ENCODE results near the gene SRRM3. TPM values are rescaled to one million over a fixed set of nuclear protein-coding genes. Genes with fewer than 3 reads are reported as not detected.
A peak's percentile ranks its signal among the peaks of the same experiment; 100 is the strongest.

The SRRM3 gene
- total and polyA plus RNA-seq, 9 of the 15 experiments (the other 6 are each of a cell fraction or from before 2014, with no cell fraction given): 0.04 to 0.91 (median 0.46) TPM; not detected in 2

- TF ChIP-seq MNT (conservative IDR thresholded peaks at IDR 0.05) (peak in 1 of 2 experiments; percentile 74; a peak in 2 of 4 replicates), SMC3 (conservative IDR thresholded peaks at IDR 0.05; ENCODE audit: insufficient read depth, low read depth, low read length) (peak; percentile 98), ZNF3 (CRISPR knock-in tag; IDR thresholded peaks at IDR 0.05) (peak; percentile 97), PRDM10 (IDR thresholded peaks at IDR 0.05; ENCODE audit: partially characterized antibody) (peak; percentile 45), NEUROD1 (IDR thresholded peaks at IDR 0.05; ENCODE audit: borderline replicate concordance, low read depth, low read length, partially characterized antibody) (peak; percentile 80), RB1 (IDR thresholded peaks at IDR 0.05; ENCODE audit: low read depth) (peak; percentile 83), HES1 (IDR thresholded peaks at IDR 0.05; ENCODE audit: low read depth) (0 out of 2 replicates have a peak, but pooled peaks have one; percentile 44), NR3C1 (CRISPR knock-in tag; IDR thresholded peaks at IDR 0.05) (no peak), DPF2 (IDR thresholded peaks at IDR 0.05) (peak; percentile 95), SMARCE1 (IDR thresholded peaks at IDR 0.05) (peak; percentile 97), SMARCA5 (IDR thresholded peaks at IDR 0.05) (peak; percentile 98), MCM2 (IDR thresholded peaks at IDR 0.05; ENCODE audit: low read depth) (no peak), NFIC (IDR thresholded peaks at IDR 0.05) (peak; percentile 55; the same call in 1 of the 2 replicates), CBX8 (IDR thresholded peaks at IDR 0.05; ENCODE audit: borderline replicate concordance, extremely low read depth, low read depth, low read length, poor library complexity, severe bottlenecking) (no peak), KDM5B (IDR thresholded peaks at IDR 0.05; ENCODE audit: insufficient replicate concordance, low read depth, low read length) (no peak), ETS2 (tag; IDR thresholded peaks at IDR 0.05; ENCODE audit: borderline replicate concordance, poor library complexity, severe bottlenecking) (no peak), YY1 (IDR thresholded peaks at IDR 0.05; ENCODE audit: borderline replicate concordance in 1 of 3, control insufficient read depth in 1 of 3, extremely low read depth in 1 of 3, insufficient read depth in 3 of 3, insufficient read length in 1 of 3, insufficient replicate concordance in 2 of 3, low read depth in 1 of 3, low read length in 2 of 3) (peak in 1 of 3 experiments; percentile 37), ZBTB17 (CRISPR knock-in tag; IDR thresholded peaks at IDR 0.05) (0 out of 2 replicates have a peak, but pooled peaks have one; percentile 21)
Observed at GRCh38 chr7:76291351-76292212, 89.9 kb downstream of the SRRM3 start (continued).

All from K562 (cell line).